NB4 (cell line): Measurements from ENCODE around the gene BRSK2.

Experiments used
- DNase-seq: peaks from one replicate; pipeline ENCODE4 v3.0.0; 2010; ENCODE audit warnings: low read depth
- H3K4me3 ChIP-seq: one replicate; pipeline ENCODE4 v1.5.1; 2011; ENCODE audit warnings: mild to moderate bottlenecking, low read depth, low read length, moderate library complexity
- CTCF ChIP-seq: IDR thresholded peaks from one replicate; pipeline ENCODE4 v1.5.1; 2012; ENCODE audit warnings: low read depth, low read length
- MAX ChIP-seq: IDR thresholded peaks from 2 replicates; pipeline ENCODE4 v1.6.1; 2011; ENCODE audit warnings: low read depth, low read length
- MYC ChIP-seq: IDR thresholded peaks from 2 replicates; pipeline ENCODE4 v1.6.1; 2011; ENCODE audit warnings: low read depth, low read length
- POLR2A ChIP-seq: IDR thresholded peaks from 2 replicates; pipeline ENCODE4 v1.6.1; 2011; ENCODE audit warnings: mild to moderate bottlenecking; ENCODE audit not compliant: insufficient read length; ENCODE audit errors: extremely low read depth

The BRSK2 gene

GRCh38 chr11:1455763-1456060 is 66.0 kb downstream of the BRSK2 start:
- DNase-seq, result no peak
- no peak overlapping the region for H3K4me3 ChIP-seq
- TF ChIP-seq MAX (no peak), CTCF (no peak), POLR2A (no peak), MYC (no peak)

DNA sequence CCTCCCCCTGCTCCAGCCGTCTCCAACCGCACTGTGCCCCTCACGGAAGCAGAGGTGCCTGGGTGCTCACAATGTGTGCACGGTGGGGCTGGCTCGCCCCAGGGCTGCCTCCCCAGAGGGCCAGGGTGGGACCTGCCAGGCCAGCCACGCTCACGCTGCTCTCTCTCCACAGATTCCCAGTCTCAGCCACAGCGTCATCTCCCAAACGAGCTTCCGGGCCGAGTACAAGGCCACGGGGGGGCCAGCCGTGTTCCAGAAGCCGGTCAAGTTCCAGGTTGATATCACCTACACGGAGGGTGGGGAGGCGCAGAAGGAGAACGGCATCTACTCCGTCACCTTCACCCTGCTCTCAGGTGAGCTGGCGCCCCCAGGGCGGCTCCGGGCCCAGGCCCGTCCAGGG is 66.4 kb downstream of the BRSK2 start:
- TF ChIP-seq MAX (no peak), POLR2A (no peak), CTCF (no peak), MYC (no peak)
- no peak for DNase-seq
- H3K4me3 ChIP-seq, result no peak overlapping the region

GRCh38 chr11:1456596-1457325 is 67.0 kb downstream of the BRSK2 start:
- no peak for TF ChIP-seq CTCF
- TF ChIP-seq MAX, result no peak
- TF ChIP-seq MYC, result no peak
- TF ChIP-seq POLR2A, result no peak
- DNase-seq, result no peak
- H3K4me3 ChIP-seq, result no peak overlapping the region

DNA sequence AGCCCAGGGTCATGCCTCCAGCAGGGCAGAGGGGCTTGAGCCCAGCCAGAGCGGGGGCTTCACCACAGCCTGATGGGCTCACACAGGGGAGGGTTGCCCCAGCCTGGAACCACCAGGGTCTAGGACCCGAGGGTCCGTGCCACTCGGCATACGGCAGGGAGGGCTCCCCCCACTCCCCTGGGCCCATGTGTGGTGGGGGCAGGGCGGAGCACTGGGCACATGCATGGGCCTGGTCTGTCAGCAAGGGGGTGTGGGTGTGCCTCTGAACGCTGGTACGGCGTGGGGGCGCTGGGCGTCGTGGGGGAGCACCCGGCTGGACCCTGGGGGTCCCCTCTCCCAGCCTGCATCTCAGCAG is 67.6 kb downstream of the BRSK2 start:
- TF ChIP-seq MAX (no peak), POLR2A (no peak)
- no peak overlapping the region for H3K4me3 ChIP-seq
- DNase-seq, result no peak

DNA sequence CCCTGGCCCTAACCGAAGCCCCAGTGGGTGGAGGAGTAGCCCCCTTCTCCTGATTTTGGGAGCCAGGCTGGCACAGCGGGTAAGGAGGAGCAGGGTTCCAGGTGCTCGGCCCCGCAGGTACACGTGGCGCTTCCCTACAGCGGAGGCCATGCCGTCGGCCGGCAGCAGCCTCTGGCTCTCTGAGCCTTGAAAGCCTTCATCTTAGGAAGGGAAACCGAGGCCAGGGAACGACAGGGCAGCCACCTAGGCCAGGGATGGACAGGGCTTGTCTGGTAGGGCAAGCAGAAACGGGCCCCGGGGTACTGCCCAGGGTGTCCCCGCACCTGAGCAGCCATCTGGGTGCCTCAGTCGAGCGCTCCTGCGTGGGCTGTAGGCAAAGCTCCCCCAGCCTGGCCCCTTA is 68.1 kb downstream of the BRSK2 start:
- no peak overlapping the region for H3K4me3 ChIP-seq
- TF ChIP-seq MAX (no peak), POLR2A (no peak), CTCF (no peak), MYC (no peak)
- no peak for DNase-seq

DNA sequence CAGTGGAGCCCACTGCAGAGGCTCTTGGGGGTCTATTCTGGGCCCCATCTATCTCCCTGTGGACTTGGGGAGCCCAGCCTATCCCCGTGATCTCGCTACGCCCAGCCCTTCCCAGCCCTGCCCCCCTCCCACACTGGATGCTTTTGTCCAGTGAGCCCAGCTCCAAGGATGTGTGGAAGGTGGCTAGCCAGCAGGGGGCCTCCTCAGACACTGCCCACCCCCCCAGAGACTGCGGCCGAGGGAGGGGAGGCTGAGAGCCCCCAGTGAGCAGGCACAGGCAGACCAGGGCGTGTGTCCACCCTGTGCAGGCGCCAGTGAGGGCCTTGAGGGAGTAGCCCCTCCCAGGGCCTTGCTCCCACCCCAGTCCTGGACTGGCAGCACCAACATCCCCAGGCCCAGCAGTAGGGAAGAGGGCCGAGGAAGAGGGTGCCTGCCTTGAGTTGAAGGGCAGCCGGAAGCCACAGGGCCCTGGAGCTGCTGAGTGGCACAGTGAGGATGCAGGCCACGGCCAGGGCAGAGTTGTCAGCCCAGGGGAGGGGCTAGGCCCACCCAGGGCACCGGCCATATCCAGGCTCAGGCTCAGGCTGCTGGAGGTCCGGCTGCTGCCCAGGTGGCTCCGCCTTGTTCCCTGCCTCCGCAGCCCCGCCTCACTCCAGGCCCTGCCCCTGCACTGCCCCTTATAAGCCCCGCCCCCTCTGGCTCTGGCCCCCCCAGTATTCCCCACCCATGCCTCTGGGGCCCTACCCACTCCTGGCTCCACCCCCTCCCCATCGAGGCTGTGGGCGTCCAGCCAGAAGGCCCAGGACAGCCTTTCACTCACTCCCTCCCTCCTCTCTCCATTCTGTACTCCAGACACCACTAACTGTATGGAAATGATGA is 68.8 kb downstream of the BRSK2 start:
- TF ChIP-seq CTCF, result peak; percentile 34
- TF ChIP-seq MYC, result no peak
- no peak for TF ChIP-seq POLR2A
- TF ChIP-seq MAX, result no peak
- DNase-seq, result peak; percentile 36
- no peak overlapping the region for H3K4me3 ChIP-seq
